GM19438 (cell line): ENCODE data around the gene DDX42.
A peak's percentile ranks its signal among the peaks of the same experiment; 100 is the strongest.
"Not testable (repeated sequence)": the region's sequence is repeated elsewhere in the genome, so short reads cannot be mapped to it uniquely, and the experiment has no call there.

Source experiments
- ATAC-seq: cut with Tn5 transposase; IDR thresholded peaks from one replicate; pipeline ENCODE4 v1.9.1; 2021; ENCODE audit warnings: low read depth; ENCODE audit not compliant: unreplicated experiment

DDX42 gene

GRCh38 chr17:63837480-63837879 lies 63.5 kb downstream of the DDX42 start:
- no peak for ATAC-seq

GRCh38 chr17:63837962-63838600 lies 64.1 kb downstream of the DDX42 start:
- ATAC-seq: no peak

GRCh38 chr17:63838631-63839171 lies 64.7 kb downstream of the DDX42 start:
- ATAC-seq: no peak

- no peak for ATAC-seq
These were observed 66.8 kb downstream of the DDX42 start for GRCh38 chr17:63840591-63841349.

- no peak for ATAC-seq
These were observed 67.6 kb downstream of the DDX42 start for GRCh38 chr17:63841350-63842172.

GRCh38 chr17:63842173-63842539 lies 68.2 kb downstream of the DDX42 start:
- ATAC-seq: peak; percentile 34

GRCh38 chr17:63842540-63843386 lies 68.8 kb downstream of the DDX42 start, which contains the start of gene SMARCD2:
SMARCD2 (minus strand) TSS chr17:63842685; CDS start chr17:63842674, 11 bp downstream.
- peak; percentile 64 for ATAC-seq

GRCh38 chr17:63843387-63843888 lies 69.5 kb downstream of the DDX42 start:
- ATAC-seq: peak; percentile 15

- no peak for ATAC-seq
These were observed 70.1 kb downstream of the DDX42 start for GRCh38 chr17:63843910-63844677.

- no peak for ATAC-seq
These were observed 71.5 kb downstream of the DDX42 start for GRCh38 chr17:63845509-63845908.

GRCh38 chr17:63847525-63848249 lies 73.7 kb downstream of the DDX42 start:
- no peak for ATAC-seq

GRCh38 chr17:63848834-63849689 lies 75.1 kb downstream of the DDX42 start:
- peak; percentile 94 for ATAC-seq

GRCh38 chr17:63850401-63850800 lies 76.4 kb downstream of the DDX42 start:
- no peak for ATAC-seq

- ATAC-seq: no peak
These were observed 79.3 kb downstream of the DDX42 start for GRCh38 chr17:63853260-63853659.

GRCh38 chr17:63854709-63855108 lies 80.7 kb downstream of the DDX42 start:
- no peak for ATAC-seq

GRCh38 chr17:63855185-63855584 lies 81.2 kb downstream of the DDX42 start:
- no peak for ATAC-seq

- ATAC-seq: not testable (repeated sequence)
These were observed 82.5 kb downstream of the DDX42 start for GRCh38 chr17:63856425-63856824.

- no peak for ATAC-seq
These were observed 85.3 kb downstream of the DDX42 start for GRCh38 chr17:63859257-63859656.
